HG03457 (cell line): ENCODE data around the gene ARMC5.
"Not testable (repeated sequence)": the region's sequence is repeated elsewhere in the genome, so short reads cannot be mapped to it uniquely, and the experiment has no call there.

Experiments used
- ATAC-seq: cut with Tn5 transposase; IDR thresholded peaks from one replicate; pipeline ENCODE4 v1.9.1; 2021; ENCODE audit warnings: moderate number of reproducible peaks; ENCODE audit not compliant: unreplicated experiment

ARMC5 gene, protein sequence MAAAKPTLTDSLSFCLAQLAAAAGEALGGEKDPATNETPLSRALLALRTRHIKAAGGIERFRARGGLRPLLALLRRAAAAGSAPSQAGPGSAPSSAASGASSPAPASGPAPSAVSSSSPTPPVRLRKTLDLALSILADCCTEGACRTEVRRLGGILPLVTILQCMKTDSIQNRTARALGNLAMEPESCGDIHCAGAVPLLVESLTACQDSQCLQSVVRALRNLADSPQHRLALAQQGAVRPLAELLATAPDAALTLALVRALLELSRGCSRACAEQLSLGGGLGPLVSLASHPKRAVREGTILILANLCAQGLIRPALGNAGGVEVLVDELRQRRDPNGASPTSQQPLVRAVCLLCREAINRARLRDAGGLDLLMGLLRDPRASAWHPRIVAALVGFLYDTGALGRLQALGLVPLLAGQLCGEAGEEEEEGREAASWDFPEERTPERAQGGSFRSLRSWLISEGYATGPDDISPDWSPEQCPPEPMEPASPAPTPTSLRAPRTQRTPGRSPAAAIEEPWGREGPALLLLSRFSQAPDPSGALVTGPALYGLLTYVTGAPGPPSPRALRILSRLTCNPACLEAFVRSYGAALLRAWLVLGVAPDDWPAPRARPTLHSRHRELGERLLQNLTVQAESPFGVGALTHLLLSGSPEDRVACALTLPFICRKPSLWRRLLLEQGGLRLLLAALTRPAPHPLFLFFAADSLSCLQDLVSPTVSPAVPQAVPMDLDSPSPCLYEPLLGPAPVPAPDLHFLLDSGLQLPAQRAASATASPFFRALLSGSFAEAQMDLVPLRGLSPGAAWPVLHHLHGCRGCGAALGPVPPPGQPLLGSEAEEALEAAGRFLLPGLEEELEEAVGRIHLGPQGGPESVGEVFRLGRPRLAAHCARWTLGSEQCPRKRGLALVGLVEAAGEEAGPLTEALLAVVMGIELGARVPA

DNA sequence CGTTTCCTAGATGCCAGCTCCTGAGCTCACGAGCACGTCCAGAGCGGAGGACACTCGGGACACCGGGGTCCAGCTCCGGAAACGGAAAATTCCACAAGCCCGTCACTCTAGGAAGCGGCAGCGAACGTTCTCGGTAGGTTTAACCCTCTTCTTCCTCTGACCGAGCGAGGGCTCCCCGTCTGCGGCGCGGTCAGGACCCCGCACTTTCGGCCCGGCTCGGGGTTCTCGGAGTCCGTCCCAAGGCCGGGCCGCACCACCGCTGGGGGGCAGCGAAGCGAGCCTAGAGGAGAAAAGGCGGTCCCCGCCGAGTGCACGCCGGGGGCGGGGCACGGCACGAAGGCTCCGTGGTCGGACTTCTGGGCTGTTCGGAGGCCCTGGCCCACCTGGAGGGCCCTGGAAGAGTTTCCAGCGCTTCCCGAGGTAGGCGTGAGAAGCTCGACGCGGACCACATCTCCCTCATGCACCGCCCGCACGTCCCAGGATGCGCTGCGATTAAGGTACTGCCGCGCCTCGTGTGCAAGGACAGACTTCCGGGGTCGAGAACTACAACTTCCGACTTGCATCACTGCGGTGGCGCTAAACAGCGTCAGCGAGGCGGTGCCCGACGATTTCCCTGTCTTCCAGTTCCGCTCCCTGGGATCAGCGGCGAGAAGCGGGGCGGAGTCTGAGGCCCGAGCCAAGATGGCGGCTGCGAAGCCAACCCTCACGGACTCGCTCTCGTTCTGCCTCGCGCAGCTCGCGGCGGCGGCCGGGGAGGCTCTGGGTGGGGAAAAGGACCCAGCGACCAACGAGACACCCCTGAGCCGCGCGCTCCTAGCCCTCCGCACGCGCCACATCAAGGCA, at the start of gene ARMC5:
Gene ARMC5 (plus strand): TSS at position 658 of the 843 bp plus-strand sequence. CDS start 24 bp downstream, at position 682.
- ATAC-seq: peak; percentile 60

DNA sequence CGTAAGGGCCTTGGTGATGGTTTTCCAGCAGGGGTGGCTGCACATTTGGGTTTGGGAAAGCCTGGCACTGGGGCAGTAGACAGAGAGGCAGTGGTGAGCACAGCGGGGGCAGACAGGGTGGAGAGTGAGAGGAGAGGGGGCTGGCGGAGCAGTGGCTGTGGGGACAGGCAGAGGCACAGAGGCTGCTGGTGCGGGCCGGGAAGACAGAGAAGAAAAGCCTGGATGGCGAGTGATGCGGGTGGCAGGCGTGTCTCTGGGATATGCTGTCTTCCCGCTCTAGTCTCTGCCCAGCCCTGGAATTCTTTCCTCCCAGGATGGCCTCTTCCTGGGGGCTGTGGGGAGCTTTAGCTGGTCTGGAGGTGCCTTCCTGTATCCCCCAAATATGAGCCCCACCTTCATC, 49.2 kb upstream of the ARMC5 start:
- no peak for ATAC-seq

DNA sequence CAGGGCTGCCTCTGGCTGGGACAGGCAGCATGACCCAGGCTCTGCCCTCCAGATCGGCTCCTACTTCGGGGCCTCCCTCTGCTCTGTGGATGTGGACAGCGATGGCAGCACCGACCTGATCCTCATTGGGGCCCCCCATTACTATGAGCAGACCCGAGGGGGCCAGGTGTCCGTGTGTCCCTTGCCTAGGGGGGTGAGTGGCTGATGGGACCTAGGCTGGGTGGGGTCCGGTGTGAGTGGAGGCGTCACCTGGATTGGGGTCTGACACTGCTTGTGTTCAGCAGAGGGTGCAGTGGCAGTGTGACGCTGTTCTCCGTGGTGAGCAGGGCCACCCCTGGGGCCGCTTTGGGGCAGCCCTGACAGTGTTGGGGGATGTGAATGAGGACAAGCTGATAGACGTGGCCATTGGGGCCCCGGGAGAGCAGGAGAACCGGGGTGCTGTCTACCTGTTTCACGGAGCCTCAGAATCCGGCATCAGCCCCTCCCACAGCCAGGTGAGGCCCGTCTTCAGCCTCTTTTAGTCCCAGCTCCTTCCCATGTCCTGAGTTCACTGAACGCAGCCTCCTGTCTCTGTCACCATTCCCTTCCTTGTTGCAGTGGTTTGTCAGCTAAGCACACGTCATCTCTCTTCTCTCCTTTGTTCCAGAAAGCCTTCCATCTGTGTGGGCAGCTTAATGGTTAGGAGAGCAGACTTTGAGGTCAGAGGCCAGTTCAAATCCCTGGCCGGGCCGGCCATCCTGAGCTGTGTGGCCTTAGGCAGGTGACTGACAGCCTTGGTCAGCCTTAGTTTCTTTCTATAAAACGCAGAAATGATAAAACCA, 48.1 kb upstream of the ARMC5 start:
- ATAC-seq: no peak

DNA sequence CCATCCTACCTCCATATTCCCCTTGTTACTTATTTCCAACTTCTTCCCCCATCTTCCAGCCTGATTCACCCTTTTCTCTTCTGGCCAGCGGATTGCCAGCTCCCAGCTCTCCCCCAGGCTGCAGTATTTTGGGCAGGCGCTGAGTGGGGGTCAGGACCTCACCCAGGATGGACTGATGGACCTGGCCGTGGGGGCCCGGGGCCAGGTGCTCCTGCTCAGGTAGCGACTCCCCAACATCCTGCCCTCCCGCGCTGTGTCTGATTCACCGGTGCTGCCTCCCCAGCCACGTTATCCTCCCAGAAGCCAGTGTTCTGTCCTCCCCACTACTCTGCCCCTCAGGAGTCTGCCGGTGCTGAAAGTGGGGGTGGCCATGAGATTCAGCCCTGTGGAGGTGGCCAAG, 46.6 kb upstream of the ARMC5 start:
- no peak for ATAC-seq

DNA sequence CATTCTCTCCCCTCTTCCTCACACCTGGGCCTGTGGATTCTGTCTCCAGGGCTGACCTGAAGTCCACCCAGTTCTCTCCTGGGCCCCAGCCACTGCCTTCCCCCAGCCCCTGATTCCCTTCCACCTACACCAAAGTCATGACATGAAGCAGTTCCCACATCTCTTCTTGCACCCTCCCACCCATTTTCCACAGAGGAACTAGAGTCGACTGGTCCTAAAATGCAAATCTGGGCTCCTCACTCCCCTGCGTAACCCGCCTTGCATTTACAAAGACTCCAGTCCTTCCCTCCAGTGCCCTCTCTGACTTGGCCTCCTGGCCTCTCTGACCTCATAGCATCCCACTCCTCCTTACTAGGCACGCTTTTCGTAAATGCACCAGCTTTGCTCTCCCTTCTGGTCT, 45.9 kb upstream of the ARMC5 start:
- ATAC-seq: no peak

DNA sequence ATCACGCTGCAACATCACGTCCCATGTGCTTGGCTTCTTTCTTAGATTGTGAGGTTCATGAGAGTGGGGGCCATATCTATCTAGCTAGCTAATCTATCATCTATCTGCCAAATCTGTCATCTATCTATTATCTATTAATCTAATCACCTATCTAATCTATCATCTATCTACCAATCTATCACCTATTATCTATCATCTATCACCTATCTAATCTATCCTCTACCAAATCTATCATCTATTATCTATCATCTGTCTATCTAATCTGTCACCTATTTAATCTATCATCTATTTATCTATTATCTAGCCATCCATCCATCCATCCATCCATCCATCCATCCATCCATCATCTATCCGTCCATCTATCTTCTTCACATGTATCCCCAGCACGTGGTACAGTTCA, 45.4 kb upstream of the ARMC5 start:
- no peak for ATAC-seq

DNA sequence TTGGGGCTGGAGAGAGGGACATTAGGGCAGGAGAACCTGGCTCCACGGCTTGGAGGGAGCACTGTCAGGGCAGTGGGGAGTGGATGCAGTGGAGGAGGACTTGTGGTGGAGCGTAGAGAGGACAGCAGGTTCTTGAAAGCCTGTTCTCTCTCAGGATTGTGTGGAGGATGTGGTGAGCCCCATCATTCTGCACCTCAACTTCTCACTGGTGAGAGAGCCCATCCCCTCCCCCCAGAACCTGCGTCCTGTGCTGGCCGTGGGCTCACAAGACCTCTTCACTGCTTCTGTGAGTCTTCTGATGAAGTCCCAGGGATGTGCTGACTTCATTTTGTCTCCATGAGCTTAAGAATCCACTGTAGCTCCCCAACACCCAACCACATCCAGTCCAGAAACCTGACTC, 44.6 kb upstream of the ARMC5 start:
- no peak for ATAC-seq

DNA sequence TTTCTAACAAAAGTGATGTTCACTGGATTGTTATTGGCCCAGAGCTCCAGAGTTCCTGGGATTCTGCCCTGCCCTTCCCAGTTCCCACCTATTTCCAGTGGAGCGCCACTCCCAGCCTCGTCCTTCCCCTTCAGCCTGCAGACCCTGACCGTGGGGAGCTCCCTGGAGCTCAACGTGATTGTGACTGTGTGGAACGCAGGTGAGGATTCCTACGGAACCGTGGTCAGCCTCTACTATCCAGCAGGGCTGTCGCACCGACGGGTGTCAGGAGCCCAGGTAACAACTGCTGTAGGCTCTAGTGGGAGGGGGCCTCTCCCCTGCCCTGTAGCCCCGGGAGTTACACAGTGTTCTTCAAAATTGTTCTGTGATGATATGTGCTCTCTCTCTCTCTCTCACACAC, 42.9 kb upstream of the ARMC5 start:
- no peak for ATAC-seq

DNA sequence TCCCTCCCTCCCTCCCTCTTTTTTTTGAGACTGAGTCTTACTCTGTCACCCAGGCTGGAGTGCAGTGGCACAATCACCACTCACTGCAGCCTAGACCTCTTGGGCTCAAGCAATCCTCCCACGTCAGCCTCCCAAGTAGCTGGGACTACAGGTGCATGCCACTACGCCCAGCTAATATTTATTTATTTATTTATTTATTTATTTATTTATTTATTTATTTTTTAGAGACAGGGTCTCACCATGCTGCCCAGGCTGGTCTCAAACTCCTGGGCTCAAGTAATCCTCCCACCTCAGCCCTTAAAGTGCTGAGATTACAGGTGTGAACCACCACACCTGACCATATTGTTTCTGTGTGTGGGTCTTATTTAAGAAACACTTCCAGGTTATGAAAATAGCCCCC, 42.3 kb upstream of the ARMC5 start:
- not testable (repeated sequence) for ATAC-seq

DNA sequence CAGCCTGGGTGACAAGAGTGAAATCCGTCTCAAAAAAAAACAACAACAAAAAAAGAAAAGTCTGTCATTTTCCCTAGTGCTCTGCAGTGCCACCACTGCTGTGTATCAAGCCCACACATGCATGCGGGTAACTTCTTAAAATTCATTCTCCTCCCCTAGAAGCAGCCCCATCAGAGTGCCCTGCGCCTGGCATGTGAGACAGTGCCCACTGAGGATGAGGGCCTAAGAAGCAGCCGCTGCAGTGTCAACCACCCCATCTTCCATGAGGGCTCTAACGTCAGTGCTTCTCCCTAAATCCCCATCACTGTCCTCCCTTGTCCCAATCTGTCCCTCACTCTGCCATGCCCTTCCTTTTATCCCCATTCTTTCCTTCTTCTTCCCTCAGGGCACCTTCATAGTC, 41.4 kb upstream of the ARMC5 start:
- no peak for ATAC-seq

DNA sequence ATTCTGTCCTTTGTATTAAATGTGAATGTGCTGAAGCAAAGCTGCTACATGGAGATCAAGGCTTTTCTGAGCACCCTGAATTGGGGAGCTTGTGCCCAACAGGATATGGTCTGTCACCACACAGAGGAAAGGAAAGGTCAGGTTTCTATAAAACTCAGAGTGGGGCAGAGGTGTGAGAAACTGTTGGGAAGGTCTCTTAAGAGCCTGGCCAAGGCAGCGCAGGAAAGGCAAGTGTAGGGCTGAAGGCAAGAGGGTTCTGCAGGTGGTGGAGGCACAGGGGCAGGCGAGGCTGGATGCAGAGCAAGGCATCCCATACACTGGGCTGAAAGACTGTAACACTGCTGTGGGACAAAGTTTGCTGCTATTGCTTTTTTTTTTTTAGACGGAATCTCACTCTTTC, 39.3 kb upstream of the ARMC5 start:
- ATAC-seq: no peak

DNA sequence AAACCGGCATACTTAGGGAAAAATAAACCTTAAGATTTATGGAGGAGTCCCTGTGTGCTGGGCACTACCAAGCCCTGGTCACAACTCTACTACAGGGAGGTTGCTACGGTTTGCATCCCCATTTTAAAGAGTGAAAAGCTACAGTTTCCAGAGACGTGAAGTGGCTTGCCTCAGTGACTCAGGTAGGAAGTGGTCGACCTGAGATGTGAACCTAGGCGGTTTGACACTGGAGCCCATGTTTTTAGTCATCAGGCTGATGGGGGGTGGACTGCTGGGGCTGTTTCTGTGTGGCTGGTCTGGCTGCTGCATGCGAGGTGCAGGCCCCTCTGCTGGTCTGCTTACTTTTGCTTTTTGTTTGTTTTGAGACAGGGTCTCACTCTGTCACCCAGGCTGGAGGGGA, 37.7 kb upstream of the ARMC5 start:
- no peak for ATAC-seq

DNA sequence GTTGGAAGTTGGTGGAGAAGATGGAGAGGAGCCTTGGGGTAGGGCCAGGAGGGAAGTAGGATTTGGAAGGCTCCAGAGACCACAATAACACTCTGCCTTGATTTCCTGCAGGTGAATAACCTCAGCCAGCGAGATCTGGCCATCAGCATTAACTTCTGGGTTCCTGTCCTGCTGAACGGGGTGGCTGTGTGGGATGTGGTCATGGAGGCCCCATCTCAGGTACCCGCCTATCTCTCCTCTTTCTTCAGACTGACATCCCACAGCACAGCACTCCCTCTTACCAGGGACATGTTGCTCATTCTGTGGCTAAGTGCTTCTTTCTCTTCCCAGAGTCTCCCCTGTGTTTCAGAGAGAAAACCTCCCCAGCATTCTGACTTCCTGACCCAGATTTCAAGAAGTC, 36.1 kb upstream of the ARMC5 start:
- no peak for ATAC-seq

DNA sequence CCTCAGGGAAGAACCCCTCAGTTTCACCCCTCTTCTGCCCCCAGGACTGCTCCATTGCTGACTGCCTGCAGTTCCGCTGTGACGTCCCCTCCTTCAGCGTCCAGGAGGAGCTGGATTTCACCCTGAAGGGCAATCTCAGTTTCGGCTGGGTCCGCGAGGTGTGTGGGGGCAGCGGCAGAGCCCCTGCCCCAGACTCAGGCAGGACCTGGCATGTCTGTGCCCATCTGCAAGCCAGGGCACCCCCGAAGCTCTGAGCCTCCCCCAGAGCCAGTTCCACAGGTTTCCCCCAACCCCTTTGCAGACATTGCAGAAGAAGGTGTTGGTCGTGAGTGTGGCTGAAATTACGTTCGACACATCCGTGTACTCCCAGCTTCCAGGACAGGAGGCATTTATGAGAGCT, 35.5 kb upstream of the ARMC5 start:
- no peak for ATAC-seq

DNA sequence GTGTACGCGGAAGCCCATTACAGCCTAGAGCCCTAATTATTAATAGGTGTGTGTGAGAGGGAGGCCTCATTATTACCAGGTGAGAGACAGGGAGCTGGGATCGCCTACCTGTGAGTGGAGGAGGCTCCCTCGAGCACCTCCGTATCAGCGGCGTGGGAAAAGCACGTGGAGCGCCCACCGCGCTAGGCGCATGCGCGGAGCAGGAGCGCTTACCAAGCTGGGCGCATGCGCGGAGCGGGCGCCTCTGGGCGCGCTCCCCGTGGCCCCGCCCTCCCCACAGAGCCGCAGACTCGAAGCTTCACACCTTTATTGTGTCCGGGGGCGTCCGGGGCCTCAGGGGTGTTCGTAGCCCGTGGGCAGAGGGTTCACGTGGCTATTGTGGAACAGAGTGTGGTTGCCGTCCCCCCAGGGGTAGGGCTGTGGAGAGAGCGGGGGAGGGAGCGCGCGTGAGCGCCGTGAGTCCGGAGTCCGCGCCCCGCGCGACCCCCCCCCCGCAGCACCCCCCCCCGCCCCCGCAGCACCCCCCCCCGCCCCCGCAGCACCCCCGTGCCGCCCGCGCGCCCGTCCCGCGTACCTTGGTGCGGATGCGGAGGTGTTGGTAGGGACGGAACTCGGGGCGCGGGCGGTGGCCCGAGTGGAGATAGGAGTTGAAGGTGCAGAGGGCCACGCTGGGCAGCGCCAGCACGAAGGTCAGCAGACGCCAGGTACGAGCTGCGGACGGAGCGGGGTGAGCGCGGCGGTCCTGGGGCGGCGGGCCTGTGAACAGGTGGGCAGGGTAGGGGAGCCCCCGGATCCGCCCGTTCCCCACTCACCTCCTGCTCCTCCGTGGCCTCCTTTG, 31.6 kb upstream of the ARMC5 start:
- no peak for ATAC-seq

DNA sequence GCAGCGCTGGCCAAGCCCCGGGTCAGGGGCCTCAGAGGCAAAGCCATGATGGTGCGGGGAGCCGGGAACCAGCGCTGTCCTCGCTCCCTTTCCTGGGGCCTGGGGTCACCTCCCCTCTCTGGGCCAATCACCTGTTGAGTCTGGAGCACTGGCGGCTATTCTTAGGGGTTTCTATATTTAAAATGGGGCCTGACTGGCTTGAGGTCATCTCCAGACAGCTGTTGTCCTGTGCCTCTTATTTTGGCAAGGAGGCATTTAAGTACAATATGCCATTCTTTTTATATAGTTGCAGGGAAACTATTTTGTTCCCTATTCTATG, 31.1 kb upstream of the ARMC5 start, which contains the start of gene COX6A2:
Gene COX6A2 (minus strand): TSS at position 82 of the 319 bp plus-strand sequence. CDS start 35 bp downstream, at position 47.
- no peak for ATAC-seq

DNA sequence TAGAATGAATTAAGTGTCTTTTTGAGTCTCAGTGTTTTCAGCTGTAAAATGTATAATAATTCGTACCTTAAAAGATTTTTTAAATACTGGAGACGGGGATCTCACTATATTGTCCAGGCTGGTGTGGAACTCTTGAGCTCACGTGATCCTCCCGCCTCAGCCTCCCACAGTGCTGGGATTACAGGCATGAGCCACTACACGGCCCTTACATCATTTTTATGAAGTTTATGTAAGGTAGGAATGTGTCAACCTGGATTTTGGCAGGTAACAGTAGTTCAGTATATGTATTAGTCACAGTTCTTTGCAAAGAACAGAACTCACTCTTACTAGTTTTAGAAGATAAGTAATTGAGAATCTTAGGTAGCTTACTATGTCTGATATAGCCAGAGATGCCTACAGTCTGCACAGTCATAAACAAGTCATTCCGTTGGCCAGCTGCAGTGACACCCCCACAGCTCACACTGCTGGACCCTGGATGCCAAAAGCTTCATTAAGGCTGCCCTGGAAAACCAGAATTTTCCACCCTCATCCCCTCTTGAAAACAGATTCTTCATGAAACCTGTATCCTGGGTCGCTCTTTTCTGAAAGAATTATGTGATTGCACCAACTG, 30.6 kb upstream of the ARMC5 start:
- ATAC-seq: no peak

DNA sequence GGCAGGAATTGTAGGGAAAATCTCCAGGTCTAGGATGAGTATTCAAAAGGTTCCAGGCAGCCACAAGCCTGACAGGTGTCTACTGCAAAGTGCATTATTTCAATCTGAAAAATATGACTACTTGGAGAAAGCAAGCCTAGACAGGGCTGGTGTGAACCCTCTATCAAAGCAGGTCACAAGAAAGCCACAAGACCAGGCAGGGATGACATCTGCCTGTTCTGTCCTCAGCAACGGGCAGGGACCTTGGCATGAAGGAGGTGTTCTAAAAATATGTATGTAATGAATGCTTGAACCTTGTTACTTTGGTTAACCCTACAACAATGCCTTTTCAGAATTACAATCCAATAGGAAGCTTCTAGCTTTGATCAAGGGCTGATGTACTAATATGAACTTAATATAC, 30.0 kb upstream of the ARMC5 start:
- no peak for ATAC-seq

DNA sequence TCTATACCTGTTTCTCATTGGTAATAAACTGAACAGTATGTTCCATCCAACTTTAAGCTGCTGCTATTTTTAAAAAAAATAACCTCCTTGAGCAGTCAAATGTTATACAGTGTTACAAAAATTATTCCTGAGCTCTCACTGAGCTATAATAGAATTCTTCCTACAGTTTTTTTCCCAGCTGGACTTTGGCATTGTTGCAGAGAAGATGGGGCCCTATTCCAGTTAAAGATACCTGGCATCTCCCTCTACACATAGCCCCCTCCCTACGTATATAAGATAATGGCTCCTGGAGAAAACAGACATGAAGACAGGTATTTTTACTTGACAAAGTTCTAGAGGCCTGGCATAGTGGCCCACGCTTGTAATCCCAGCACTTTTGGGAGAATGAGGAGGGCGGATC, 29.5 kb upstream of the ARMC5 start:
- no peak for ATAC-seq
